Mesodermal cell (in vitro differentiated cells): ENCODE measurements around the gene PTP4A2.
"Not testable (repeated sequence)": the region's sequence is repeated elsewhere in the genome, so short reads cannot be mapped to it uniquely, and the experiment has no call there.

ENCODE experiments used
- H3K27ac ChIP-seq: 2 replicates; pipeline ENCODE4 v1.7.0; 2013; ENCODE audit warnings: mild to moderate bottlenecking, low read depth, low read length, moderate library complexity; ENCODE audit not compliant: severe bottlenecking
- H3K36me3 ChIP-seq: 2 replicates; pipeline ENCODE4 v1.7.1; 2013; ENCODE audit warnings: mild to moderate bottlenecking, low read length, moderate library complexity; ENCODE audit not compliant: control insufficient read depth, insufficient read depth
- H3K4me1 ChIP-seq: one replicate; pipeline ENCODE4 v1.7.1; 2013; ENCODE audit warnings: mild to moderate bottlenecking, low read length; ENCODE audit not compliant: insufficient read depth, control insufficient read depth, poor library complexity, severe bottlenecking
- H3K4me3 ChIP-seq: 2 replicates; pipeline ENCODE4 v1.7.0; 2013; ENCODE audit warnings: low read length, control low read depth, mild to moderate bottlenecking; ENCODE audit not compliant: insufficient read depth, poor library complexity, severe bottlenecking; ENCODE audit errors: extremely low read depth
- H3K9me3 ChIP-seq: 2 replicates; pipeline ENCODE4 v1.7.1; 2013; ENCODE audit warnings: mild to moderate bottlenecking, low read length, moderate library complexity; ENCODE audit not compliant: control insufficient read depth
- WGBS, 2 experiments: methylation state at CpG; one replicate each; pipeline ENCODE4 v1.1.5; 2013; ENCODE audit warnings: missing lambda C conversion rate in 2 of 2; ENCODE audit not compliant: insufficient coverage in 2 of 2; 5-methylcytosine and 5-hydroxymethylcytosine counted together

The PTP4A2 gene

DNA sequence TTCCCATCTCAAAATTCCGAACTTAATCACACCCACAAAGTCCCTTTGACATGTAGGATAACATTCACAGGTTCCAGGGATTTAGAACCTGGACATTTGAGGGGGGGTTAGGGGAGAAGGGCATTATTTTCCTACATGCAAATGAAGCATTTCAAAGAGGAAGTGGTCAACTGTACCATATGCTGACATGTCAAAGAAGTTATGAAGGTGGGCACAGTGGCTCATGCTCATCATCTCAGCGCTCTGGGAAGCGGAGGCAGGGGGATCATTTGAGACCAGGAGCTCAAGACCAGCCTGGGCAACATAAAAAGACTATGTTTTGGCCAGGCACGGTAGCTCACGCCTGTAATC lies 35.7 kb downstream of the PTP4A2 start:
- WGBS, 2 experiments, result 90 to 93% methylated on average over 4 of the region's 5 CpGs
- Histone ChIP-seq H3K4me3 (no peak overlapping the region), H3K4me1 (no peaks in the 10 kb centered on the region), H3K36me3 (peaks cover 24% of the 10 kb centered on the region), H3K9me3 (peaks cover 4% of the 10 kb centered on the region), H3K27ac (no peak overlapping the region)

DNA sequence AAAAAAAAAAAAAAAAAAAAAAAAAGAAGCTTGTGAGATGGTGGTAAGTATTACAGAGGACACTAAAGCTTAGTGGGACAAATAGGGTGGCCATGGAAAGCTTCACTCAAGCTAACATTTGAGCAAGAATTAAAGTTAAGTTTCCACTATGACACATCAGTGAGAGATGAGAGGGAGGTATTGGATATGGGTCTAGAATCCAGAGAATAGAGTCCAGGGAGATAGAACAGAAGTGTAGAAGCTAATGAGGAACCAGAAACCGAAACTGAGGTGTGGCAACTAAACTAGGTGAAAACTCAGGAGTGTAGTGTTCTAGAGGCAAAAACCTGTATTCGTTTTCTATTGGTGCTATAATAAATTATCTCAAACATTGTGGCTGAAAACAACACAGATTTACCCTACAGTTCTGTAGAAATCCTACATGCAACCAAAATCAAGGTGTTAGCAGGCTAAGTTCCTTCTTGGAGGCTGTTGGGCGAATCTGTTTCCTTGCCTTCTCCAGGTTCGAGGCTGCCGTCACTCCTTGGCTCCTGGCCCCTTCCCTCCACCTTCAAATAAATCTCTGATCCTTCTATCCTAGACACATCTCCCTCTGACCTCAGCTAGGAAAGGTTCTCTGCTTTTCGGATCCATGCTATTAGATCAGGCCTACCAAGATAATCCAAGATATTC lies 36.2 kb downstream of the PTP4A2 start:
- Histone ChIP-seq H3K4me1 (no peaks in the 10 kb centered on the region), H3K27ac (no peak overlapping the region), H3K9me3 (peaks cover 4% of the 10 kb centered on the region), H3K4me3 (no peak overlapping the region), H3K36me3 (peaks cover 19% of the 10 kb centered on the region)
- 94 to 98% methylated on average over 4 to 5 of the region's 6 CpGs for WGBS, 2 experiments

DNA sequence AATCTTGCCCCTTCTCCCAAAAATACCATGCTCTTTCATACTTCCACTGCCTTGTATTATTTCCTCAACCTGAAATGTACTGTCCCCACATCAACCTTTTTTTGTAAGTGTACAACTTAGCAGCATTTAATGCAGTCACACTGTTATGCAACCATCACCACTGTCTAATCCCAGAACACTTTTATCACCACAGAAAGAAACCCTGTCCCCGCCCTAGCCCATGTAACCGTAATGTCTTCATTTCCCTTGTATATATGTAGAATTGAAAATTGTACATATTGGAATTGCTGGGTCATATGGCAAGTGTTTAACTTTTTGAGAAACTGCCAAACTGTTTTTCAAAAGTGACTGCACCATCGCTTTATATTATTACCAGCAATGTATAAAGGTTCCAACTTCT lies 37.4 kb downstream of the PTP4A2 start:
- Histone ChIP-seq H3K36me3 (peaks cover 7% of the 10 kb centered on the region), H3K27ac (no peak overlapping the region), H3K4me3 (no peak overlapping the region), H3K9me3 (peaks cover 4% of the 10 kb centered on the region), H3K4me1 (no peaks in the 10 kb centered on the region)
- WGBS, 2 experiments, result no CpG with 5 or more reads among the region's 3 CpGs

DNA sequence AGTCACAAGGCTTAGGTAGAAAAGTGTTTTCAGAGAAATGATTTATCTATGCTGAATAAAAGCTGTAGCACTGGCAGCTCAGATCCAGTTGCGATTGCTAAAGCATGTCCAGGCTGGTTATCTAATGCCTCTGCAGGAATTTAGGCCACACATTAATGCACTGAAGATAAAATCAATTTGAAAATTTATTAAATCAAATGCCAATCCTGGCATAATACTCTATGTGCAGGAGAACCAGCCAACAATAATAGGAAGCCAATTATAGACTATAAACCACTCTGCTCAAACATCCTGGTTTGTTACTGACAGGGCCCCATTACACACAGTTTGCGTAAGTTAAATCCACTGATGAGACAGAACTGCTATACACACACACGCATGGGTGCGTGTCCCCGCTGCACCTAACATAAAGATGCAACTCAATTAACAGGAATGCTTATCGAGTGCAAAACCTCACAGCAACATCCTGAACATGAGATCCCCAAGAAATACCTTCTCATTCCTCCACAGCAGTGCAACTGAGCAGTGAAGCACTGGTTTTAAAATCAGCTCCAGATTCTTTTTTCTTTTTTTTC lies 40.6 kb downstream of the PTP4A2 start:
- Histone ChIP-seq H3K36me3 (no peaks in the 10 kb centered on the region), H3K9me3 (peaks cover 8% of the 10 kb centered on the region), H3K27ac (no peak overlapping the region), H3K4me3 (no peak overlapping the region), H3K4me1 (no peaks in the 10 kb centered on the region)
- 90 to 92% methylated on average over 5 to 6 of the region's 6 CpGs for WGBS, 2 experiments

DNA sequence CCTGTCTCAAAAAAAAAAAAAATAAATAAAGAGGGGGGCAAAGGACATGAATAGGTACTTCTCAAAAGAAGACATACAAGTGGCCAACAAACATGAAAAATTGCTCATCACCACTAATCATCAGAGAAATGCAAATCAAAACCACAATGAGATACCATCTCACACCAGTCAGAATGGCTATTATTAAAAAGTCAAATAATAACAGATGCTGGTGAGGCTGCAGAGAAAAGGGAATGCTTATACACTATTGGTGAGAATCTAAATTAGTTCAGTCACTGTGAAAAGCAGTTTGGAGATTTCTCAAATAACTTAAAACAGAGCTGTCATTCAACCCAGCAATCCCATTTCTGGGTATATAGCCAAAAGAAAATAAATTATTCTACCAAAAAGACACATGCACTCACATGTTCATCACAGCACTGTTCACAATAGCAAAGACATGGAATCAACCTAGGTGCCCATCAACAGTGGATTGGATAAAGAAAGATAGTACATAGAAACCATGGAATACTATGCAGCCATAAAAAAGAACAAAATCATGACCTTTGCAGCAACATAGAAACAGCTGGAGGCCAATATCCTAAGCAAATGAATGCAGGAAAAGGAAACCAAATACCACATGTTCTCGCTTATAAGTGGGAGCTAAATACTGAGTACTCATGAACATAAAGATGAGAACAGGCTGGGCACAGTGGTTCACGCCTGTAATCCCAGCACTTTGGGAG lies 42.5 kb downstream of the PTP4A2 start:
- H3K9me3 ChIP-seq, H3K4me1 ChIP-seq, H3K36me3 ChIP-seq, H3K4me3 ChIP-seq, H3K27ac ChIP-seq: not testable (repeated sequence)
- WGBS, 2 experiments, result 93 to 95% methylated on average over 2 of the region's 2 CpGs

DNA sequence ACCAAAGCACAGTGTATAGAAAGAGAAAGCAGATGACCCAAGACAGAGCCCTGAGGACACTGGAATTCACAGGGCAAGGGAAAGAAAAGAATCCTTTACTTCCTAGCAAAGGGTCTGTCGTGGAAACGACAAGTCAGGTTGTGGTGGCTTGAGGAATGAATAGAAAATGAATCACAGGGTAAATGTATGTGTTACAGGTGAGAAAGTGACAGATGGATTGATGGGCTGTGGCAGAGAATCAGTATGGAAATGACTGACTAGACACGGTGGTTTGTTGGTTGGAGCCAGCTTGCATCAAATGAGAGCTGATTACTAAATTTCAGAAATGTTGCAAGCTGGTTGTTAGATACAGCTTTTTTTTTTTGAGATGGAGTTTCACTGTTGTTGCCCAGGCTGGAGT lies 46.9 kb downstream of the PTP4A2 start:
- 88 to 94% methylated on average over 3 of the region's 3 CpGs for whole genome bisulfite sequencing, 2 experiments
- H3K36me3 ChIP-seq, result no peaks in the 10 kb centered on the region
- peaks cover 9% of the 10 kb centered on the region for H3K4me1 ChIP-seq
- H3K27ac ChIP-seq, result no peak overlapping the region
- H3K9me3 ChIP-seq, result peaks cover 4% of the 10 kb centered on the region
- H3K4me3 ChIP-seq, result no peak overlapping the region

DNA sequence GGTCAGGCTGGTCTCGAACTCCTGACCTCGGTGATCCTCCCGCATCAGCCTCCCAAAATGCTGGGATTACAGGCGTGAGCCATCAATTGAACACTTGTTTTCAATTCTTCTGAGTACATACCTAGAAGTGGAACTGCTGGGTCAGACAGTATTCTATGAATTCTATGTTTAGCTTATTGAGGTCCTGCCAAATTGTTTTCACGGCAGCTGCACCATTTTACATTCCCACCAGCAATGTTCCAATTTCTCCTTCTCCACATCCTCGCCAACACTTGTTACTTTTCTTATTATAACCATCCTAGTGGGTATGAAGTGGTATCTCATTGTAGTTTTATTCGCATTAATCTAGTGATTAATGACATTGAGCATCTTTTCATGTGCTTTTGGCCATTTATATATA lies 49.9 kb downstream of the PTP4A2 start:
- Histone ChIP-seq H3K4me1 (peaks cover 9% of the 10 kb centered on the region), H3K9me3 (no peaks in the 10 kb centered on the region), H3K4me3 (no peak overlapping the region), H3K27ac (no peak overlapping the region), H3K36me3 (no peaks in the 10 kb centered on the region)
- WGBS, 2 experiments, result 100% methylated on average over 3 to 4 of the region's 7 CpGs

DNA sequence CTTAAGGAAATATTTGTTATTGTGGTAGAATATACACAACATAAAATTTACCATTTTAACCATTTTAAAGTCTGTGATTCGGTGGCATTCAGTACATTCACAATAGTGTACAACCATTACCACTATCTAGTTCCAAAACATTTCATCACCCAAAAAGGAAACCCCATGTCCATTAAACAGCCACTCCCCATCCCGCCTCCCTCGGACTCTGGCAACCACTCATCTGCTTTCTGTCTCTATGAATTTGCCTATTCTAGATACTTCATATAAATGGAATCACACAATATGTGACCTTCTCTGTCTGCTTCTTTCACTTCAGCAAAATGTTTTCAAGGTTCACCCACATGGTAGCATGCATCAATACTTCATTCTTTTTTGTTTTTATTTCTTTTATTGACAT lies 51.3 kb downstream of the PTP4A2 start:
- WGBS, 2 experiments, result 96 to 97% methylated on average over 3 of the region's 3 CpGs
- H3K4me1 ChIP-seq, result peaks cover 9% of the 10 kb centered on the region
- no peaks in the 10 kb centered on the region for H3K9me3 ChIP-seq
- H3K27ac ChIP-seq, result no peak overlapping the region
- H3K36me3 ChIP-seq, result no peaks in the 10 kb centered on the region
- H3K4me3 ChIP-seq, result no peak overlapping the region

DNA sequence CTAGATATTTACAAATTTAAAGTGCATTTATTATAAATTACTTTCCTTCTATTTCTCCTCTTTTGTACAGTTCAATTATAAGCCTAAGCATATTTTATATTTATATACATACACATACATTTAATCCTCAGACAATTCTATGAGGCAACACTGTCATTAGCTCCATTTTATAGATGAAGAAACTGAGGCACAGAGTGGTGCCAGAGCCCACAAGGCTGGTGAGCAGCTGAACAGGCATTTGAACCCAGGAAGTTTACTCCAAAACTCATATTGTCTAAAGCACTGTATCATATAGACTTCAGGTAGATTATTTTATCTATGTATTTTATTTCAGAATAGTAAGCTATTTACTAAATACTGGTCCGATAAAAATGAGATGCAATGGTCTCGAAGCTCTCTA lies 52.3 kb downstream of the PTP4A2 start:
- Histone ChIP-seq H3K27ac (no peak overlapping the region), H3K9me3 (no peaks in the 10 kb centered on the region), H3K4me1 (peaks cover 9% of the 10 kb centered on the region), H3K4me3 (no peak overlapping the region), H3K36me3 (no peaks in the 10 kb centered on the region)
- WGBS, 2 experiments, result 100% methylated on average over 1 of the region's 2 CpGs; no CpG with 5 or more reads in 1 of the 2 experiments

DNA sequence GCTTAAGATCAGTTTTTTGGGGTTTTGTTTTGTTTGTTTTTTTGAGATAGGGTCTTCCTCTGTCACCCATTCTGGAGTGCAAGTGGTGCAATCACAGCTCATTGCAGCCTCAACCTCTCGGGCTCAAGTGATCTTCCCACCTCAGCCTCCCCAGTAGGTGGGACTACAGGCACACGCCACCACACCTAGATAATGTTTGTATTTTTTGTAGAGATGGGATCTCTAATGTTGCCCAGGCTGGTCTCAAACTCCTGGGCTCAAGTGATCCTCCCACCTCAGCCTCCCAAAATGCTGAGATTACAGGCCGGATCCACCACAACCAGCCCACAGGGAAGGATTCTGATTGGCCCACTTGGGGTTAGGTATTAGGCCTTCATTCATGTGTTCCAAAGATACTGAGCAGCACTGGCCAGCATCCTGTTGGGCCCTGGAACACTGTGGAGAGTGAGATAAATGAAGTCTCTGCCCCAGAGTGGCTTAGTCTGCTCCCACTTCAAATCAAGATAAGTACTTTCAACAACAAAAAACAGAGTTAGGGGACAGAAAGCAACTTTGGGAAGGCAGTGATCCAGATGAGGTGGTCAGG lies 54.7 kb downstream of the PTP4A2 start:
- no peaks in the 10 kb centered on the region for H3K4me1 ChIP-seq
- no peaks in the 10 kb centered on the region for H3K9me3 ChIP-seq
- no peak overlapping the region for H3K4me3 ChIP-seq
- H3K36me3 ChIP-seq, result no peaks in the 10 kb centered on the region
- no peak overlapping the region for H3K27ac ChIP-seq
- WGBS, 2 experiments, result 100% methylated on average over 1 of the region's 3 CpGs; no CpG with 5 or more reads in 1 of the 2 experiments

DNA sequence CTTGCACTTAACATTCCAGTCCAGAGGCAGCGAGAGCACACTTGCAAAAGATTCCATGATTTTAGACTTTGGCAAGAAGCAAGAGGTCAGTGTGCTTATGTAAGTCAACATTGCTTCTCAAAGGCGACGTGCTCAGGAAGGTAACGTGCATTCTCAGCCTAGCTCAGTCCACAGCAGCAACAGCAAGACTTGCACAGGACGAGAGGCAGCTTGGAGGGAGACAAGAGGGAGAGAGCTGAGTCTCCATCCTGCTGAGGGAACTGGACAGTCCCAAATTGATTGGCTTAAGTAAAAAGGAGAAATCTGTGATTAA lies 56.5 kb downstream of the PTP4A2 start:
- no peaks in the 10 kb centered on the region for H3K4me1 ChIP-seq
- no peak overlapping the region for H3K4me3 ChIP-seq
- WGBS, 2 experiments, result 84 to 91% methylated on average over 4 to 5 of the region's 5 CpGs
- no peaks in the 10 kb centered on the region for H3K9me3 ChIP-seq
- H3K27ac ChIP-seq, result no peak overlapping the region
- H3K36me3 ChIP-seq, result no peaks in the 10 kb centered on the region
